ENCODE measurements around the gene LRRK2. TPM values are rescaled to one million over a fixed set of nuclear protein-coding genes. Genes with fewer than 3 reads are reported as not detected.

The LRRK2 gene
- total RNA-seq, 2 donors from 2014 or later, result 8.2 to 13.7 TPM

GRCh38 chr12:40216516-40217288 is 8.1 kb upstream of the LRRK2 start:
- ATAC-seq (no peak), DNase-seq (no peak)
- Histone ChIP-seq H3K9me3 (no peaks in the 10 kb centered on the region), H3K4me3 (no peak overlapping the region), H3K27ac (peak overlapping the region in 1 of 4 donors; percentile 14), H3K27me3 (no peaks in the 10 kb centered on the region), H3K36me3 (replicated peaks in 1 of 2; ENCODE audit: insufficient read depth in 1 of 2, low read depth in 2 of 2) (no peaks in the 10 kb centered on the region), H3K4me1 (no peaks in the 10 kb centered on the region)
- TF ChIP-seq POLR2A (IDR thresholded peaks at IDR 0.05), result no peak
- no peak for TF ChIP-seq CTCF (IDR thresholded peaks at IDR 0.05)
- intact Hi-C loops (cut with DNase I), result no loop called here

GRCh38 chr12:40219760-40220159 is 5.0 kb upstream of the LRRK2 start:
- ATAC-seq, result no peak
- no peak overlapping the region for H3K27ac ChIP-seq
- H3K9me3 ChIP-seq, result no peaks in the 10 kb centered on the region

GRCh38 chr12:40222247-40222646 is 2.5 kb upstream of the LRRK2 start:
- DNase-seq (no peak), ATAC-seq (no peak)
- intact Hi-C loops (cut with DNase I), result no loop called here
- Histone ChIP-seq H3K36me3 (replicated peaks in 1 of 2; ENCODE audit: insufficient read depth in 1 of 2, low read depth in 2 of 2) (no peaks in the 10 kb centered on the region), H3K4me3 (no peak overlapping the region), H3K27me3 (no peaks in the 10 kb centered on the region), H3K4me1 (peaks cover 10% of the 10 kb centered on the region), H3K9me3 (no peaks in the 10 kb centered on the region), H3K27ac (no peak overlapping the region)
- no peak for TF ChIP-seq POLR2A (IDR thresholded peaks at IDR 0.05)
- no peak for TF ChIP-seq CTCF (IDR thresholded peaks at IDR 0.05)
- 78 to 86% methylated on average over 2 of the region's 2 CpGs for WGBS, 2 donors

More at GRCh38 chr12:40219760-40220159, 5.0 kb upstream of the LRRK2 start:
- no peaks in the 10 kb centered on the region for H3K27me3 ChIP-seq
- no peaks in the 10 kb centered on the region for H3K4me1 ChIP-seq
- H3K4me3 ChIP-seq, result no peak overlapping the region
- intact Hi-C loops (cut with DNase I), result no loop called here
- DNase-seq, result no peak
- no peaks in the 10 kb centered on the region for H3K36me3 ChIP-seq (replicated peaks in 1 of 2; ENCODE audit: insufficient read depth in 1 of 2, low read depth in 2 of 2)
- TF ChIP-seq POLR2A (IDR thresholded peaks at IDR 0.05) (no peak), CTCF (IDR thresholded peaks at IDR 0.05) (no peak)

- TF ChIP-seq POLR2A (IDR thresholded peaks at IDR 0.05) (no peak), CTCF (IDR thresholded peaks at IDR 0.05) (no peak)
- H3K9me3 ChIP-seq, result no peaks in the 10 kb centered on the region
- H3K27ac ChIP-seq, result peak overlapping the region in 2 of 4 donors; percentile 93 to 97
- intact Hi-C loops (cut with DNase I), result no loop called here
- DNase-seq (no peak), ATAC-seq (no peak)
- H3K4me1 ChIP-seq, result peaks cover 15% of the 10 kb centered on the region
- H3K27me3 ChIP-seq, result no peaks in the 10 kb centered on the region
- H3K36me3 ChIP-seq (replicated peaks in 1 of 2; ENCODE audit: insufficient read depth in 1 of 2, low read depth in 2 of 2), result no peaks in the 10 kb centered on the region
- H3K4me3 ChIP-seq, result no peak overlapping the region
Observed at GRCh38 chr12:40223646-40224045, 1.2 kb upstream of the LRRK2 start.

Measured in body of pancreas (tissue), 4 donors.